H1 (cell line): ENCODE results near the gene ZIC5. TPM values are rescaled to one million over a fixed set of nuclear protein-coding genes. Genes with fewer than 3 reads are reported as not detected.

Experiments
- CEBPB ChIP-seq: IDR thresholded peaks from 2 replicates; pipeline ENCODE4 v1.6.1; 2012; ENCODE audit warnings: low read depth, low read length
- CHD7 ChIP-seq: fragments of 300-600 bp; sonication (generic); IDR thresholded peaks from 2 replicates; pipeline ENCODE4 v1.7.1; 2012; ENCODE audit warnings: low read length, moderate library complexity, mild to moderate bottlenecking, inconsistent platforms; ENCODE audit not compliant: insufficient replicate concordance
- NANOG ChIP-seq: IDR thresholded peaks from 2 replicates; pipeline ENCODE4 v1.6.1; 2011; ENCODE audit warnings: low read length, low read depth, mild to moderate bottlenecking, inconsistent platforms; ENCODE audit not compliant: insufficient read depth, poor library complexity, severe bottlenecking
- POU5F1 ChIP-seq: IDR thresholded peaks from 2 replicates; pipeline ENCODE4 v1.6.1; 2011; ENCODE audit warnings: low read depth, mild to moderate bottlenecking, low read length, moderate library complexity
- SP2 ChIP-seq: IDR thresholded peaks from 2 replicates; pipeline ENCODE4 v1.6.1; 2012; ENCODE audit warnings: mild to moderate bottlenecking, low read length, inconsistent platforms
- SUZ12 ChIP-seq: fragments of 200-600 bp; sonication (generic); IDR thresholded peaks from 2 replicates; pipeline ENCODE4 v1.6.1; 2012; ENCODE audit warnings: mild to moderate bottlenecking, inconsistent platforms, low read length, moderate library complexity, mixed read lengths
- polyA plus RNA-seq, 7 experiments: library from polyadenylated mRNA; depleted of rRNA in 3 of 7; stranded (reverse) in 5 of 7; unstranded in 2 of 7; fragments of >200 nt in 5 of 7; fragments of 200-250 nt in 2 of 7; gene quantifications; 1 replicate in 5 of 7; 2 replicates in 1 of 7; 4 replicates in 1 of 7; pipeline versions ENCODE4 v1.2.1 to v1.2.3, GENCODE V29; 2011 to 2013; ENCODE audit warnings: missing spikeins in 2 of 7, mixed read lengths in 2 of 7
- total RNA-seq: library from RNA; stranded (reverse); fragmentation: NEBNext Ultra II Directional; extraction: Animal tissue kit (Norgen Biotek cat#: 25700); gene quantifications from 2 replicates; pipeline ENCODE4 v1.2.1, GENCODE V29; 2021

Gene ZIC5
- total and polyA plus RNA-seq, 2 of the 8 experiments (the other 6 are each of a cell fraction or from before 2014, with no cell fraction given) = 14.2 to 52.7 TPM

- no peak for TF ChIP-seq CEBPB
- no peak for TF ChIP-seq CHD7
- TF ChIP-seq SP2 = no peak
- TF ChIP-seq NANOG = no peak
- TF ChIP-seq SUZ12 = peak; percentile 71; the same call in 1 of the 2 replicates
- no peak for TF ChIP-seq POU5F1
Observed at GRCh38 chr13:99959127-99959539, 12.4 kb downstream of the ZIC5 start (continued).
